Uterus (tissue), 4 donors: ENCODE results near the gene FAF1. TPM values are rescaled to one million over a fixed set of nuclear protein-coding genes. Genes with fewer than 3 reads are reported as not detected.

Experiments used
- DNase-seq, 2 donors: peaks; one replicate each; pipeline ENCODE4 v3.0.0-alpha.2; 2019 to 2020
- H3K27ac ChIP-seq, 2 donors: fragments of 200-600 bp; sonication (generic); 1 replicate in 1 of 2; 2 replicates in 1 of 2; pipeline ENCODE4 v1.5.1; 2016 to 2018
- H3K27me3 ChIP-seq, 2 donors: fragments of 200-600 bp; sonication (generic); one replicate each; pipeline ENCODE4 v1.5.1; 2018 to 2019; ENCODE audit warnings: control low read depth in 1 of 2
- H3K36me3 ChIP-seq, 2 donors: fragments of 200-600 bp; sonication (generic); one replicate each; pipeline ENCODE4 v1.5.1; 2019; ENCODE audit warnings: control low read depth in 1 of 2
- H3K4me1 ChIP-seq, 2 donors: fragments of 200-600 bp; sonication (generic); one replicate each; pipeline ENCODE4 v1.5.1; 2018 to 2019; ENCODE audit warnings: control low read depth in 1 of 2
- H3K4me3 ChIP-seq, 2 donors: fragments of 200-600 bp; sonication (generic); 1 replicate in 1 of 2; 2 replicates in 1 of 2; pipeline ENCODE4 v1.5.1; 2018 to 2019; ENCODE audit warnings: mild to moderate bottlenecking in 1 of 2
- H3K9me3 ChIP-seq, 2 donors: fragments of 200-600 bp; sonication (generic); one replicate each; pipeline ENCODE4 v1.5.1; 2019; ENCODE audit warnings: control low read depth in 1 of 2
- CTCF ChIP-seq, 4 experiments: fragments of 200-600 bp in 2 of 4; fragments of 450-650 bp in 2 of 4; sonication (generic) in 2 of 4; IDR thresholded peaks; one replicate each; pipeline ENCODE4 v1.5.1; 2016 to 2019; ENCODE audit warnings: antibody characterized with exemption in 4 of 4, mild to moderate bottlenecking in 2 of 4, moderate library complexity in 1 of 4
- POLR2A ChIP-seq, 2 donors: fragments of 450-650 bp; IDR thresholded peaks; one replicate each; pipeline ENCODE4 v1.6.1; 2016; ENCODE audit warnings: antibody characterized with exemption in 2 of 2, mild to moderate bottlenecking in 1 of 2, moderate library complexity in 1 of 2
- intact Hi-C: fragments of 100-400 bp; cut with DNase I; formaldehyde crosslinking; loops from one replicate; pipeline ENCODE4 v1.15.1; 2023; ENCODE audit warnings: low total_unique reads
- total RNA-seq, 4 donors: library from RNA; depleted of rRNA in 3 of 4; stranded (reverse); fragments of >200 nt in 3 of 4; gene quantifications; one replicate each; pipeline versions ENCODE4 v1.1.0 to v1.2.4, GENCODE V29; 2014 to 2023
- donor health status: DM: yes; HTN: yes; CAD: no.

FAF1 gene
- total RNA-seq, 4 donors from 2014 or later: 34.1 to 77.2 (median 64.1) TPM

- Histone ChIP-seq H3K27me3 (peaks cover 0 to 4% of the 10 kb centered on the region in 2 donors), H3K4me1 (no peaks in the 10 kb centered on the region), H3K9me3 (no peaks in the 10 kb centered on the region), H3K27ac (peak overlapping the region; percentile 14 to 98), H3K36me3 (no peaks in the 10 kb centered on the region), H3K4me3 (no peak overlapping the region)
- intact Hi-C loops: no loop called here
- no peak for TF ChIP-seq CTCF (IDR thresholded peaks at IDR 0.05)
- no peak for TF ChIP-seq POLR2A (IDR thresholded peaks at IDR 0.05)
- no peak for DNase-seq
These were observed 14.5 kb upstream of the FAF1 start for GRCh38 chr1:50974618-50974935.

GRCh38 chr1:50973875-50974617 is 14.0 kb upstream of the FAF1 start:
- intact Hi-C loops: no loop called here
- H3K4me1 ChIP-seq: no peaks in the 10 kb centered on the region
- peak overlapping the region; percentile 14 to 99 for H3K27ac ChIP-seq
- no peaks in the 10 kb centered on the region for H3K36me3 ChIP-seq
- peaks cover 0 to 4% of the 10 kb centered on the region in 2 donors for H3K27me3 ChIP-seq
- no peak for DNase-seq
- H3K9me3 ChIP-seq: no peaks in the 10 kb centered on the region
- no peak overlapping the region for H3K4me3 ChIP-seq
- TF ChIP-seq CTCF (IDR thresholded peaks at IDR 0.05) (no peak), POLR2A (IDR thresholded peaks at IDR 0.05) (no peak)

- no peak for DNase-seq
- H3K4me3 ChIP-seq: no peak overlapping the region
- intact Hi-C loops: no loop called here
- H3K4me1 ChIP-seq: no peaks in the 10 kb centered on the region
- TF ChIP-seq CTCF (IDR thresholded peaks at IDR 0.05) (no peak), POLR2A (IDR thresholded peaks at IDR 0.05) (no peak)
- peaks cover 0 to 4% of the 10 kb centered on the region in 2 donors for H3K27me3 ChIP-seq
- no peaks in the 10 kb centered on the region for H3K9me3 ChIP-seq
- H3K36me3 ChIP-seq: no peaks in the 10 kb centered on the region
- H3K27ac ChIP-seq: peak overlapping the region; percentile 14 to 99
These were observed 13.2 kb upstream of the FAF1 start for GRCh38 chr1:50973255-50973654.

GRCh38 chr1:50972766-50973165 is 12.7 kb upstream of the FAF1 start:
- H3K27ac ChIP-seq: peak overlapping the region; percentile 9 to 99
- DNase-seq: no peak
- H3K27me3 ChIP-seq: peaks cover 0 to 4% of the 10 kb centered on the region in 2 donors
- intact Hi-C loops: no loop called here
- H3K4me3 ChIP-seq: no peak overlapping the region
- H3K9me3 ChIP-seq: no peaks in the 10 kb centered on the region
- no peaks in the 10 kb centered on the region for H3K4me1 ChIP-seq
- no peaks in the 10 kb centered on the region for H3K36me3 ChIP-seq
- TF ChIP-seq CTCF (IDR thresholded peaks at IDR 0.05): no peak
- no peak for TF ChIP-seq POLR2A (IDR thresholded peaks at IDR 0.05)

- Histone ChIP-seq H3K27ac (peak overlapping the region; percentile 20 to 99), H3K9me3 (no peaks in the 10 kb centered on the region), H3K4me3 (peak overlapping the region; percentile 63 to 80), H3K27me3 (peaks cover 0 to 4% of the 10 kb centered on the region in 2 donors), H3K36me3 (no peaks in the 10 kb centered on the region), H3K4me1 (no peaks in the 10 kb centered on the region)
- no peak for DNase-seq
- TF ChIP-seq CTCF (IDR thresholded peaks at IDR 0.05): no peak
- TF ChIP-seq POLR2A (IDR thresholded peaks at IDR 0.05): no peak
- intact Hi-C loops: no loop called here
These were observed 11.8 kb upstream of the FAF1 start for GRCh38 chr1:50971748-50972305.
